ENCODE measurements around the gene ITIH1. TPM values are rescaled to one million over a fixed set of nuclear protein-coding genes. Genes with fewer than 3 reads are reported as not detected.
A peak's percentile ranks its signal among the peaks of the same experiment; 100 is the strongest.

ITIH1 gene
- total and polyA plus RNA-seq, 2 donors (not counting 3 experiments of a cell fraction or from before 2014, with no cell fraction given): not detected

DNA sequence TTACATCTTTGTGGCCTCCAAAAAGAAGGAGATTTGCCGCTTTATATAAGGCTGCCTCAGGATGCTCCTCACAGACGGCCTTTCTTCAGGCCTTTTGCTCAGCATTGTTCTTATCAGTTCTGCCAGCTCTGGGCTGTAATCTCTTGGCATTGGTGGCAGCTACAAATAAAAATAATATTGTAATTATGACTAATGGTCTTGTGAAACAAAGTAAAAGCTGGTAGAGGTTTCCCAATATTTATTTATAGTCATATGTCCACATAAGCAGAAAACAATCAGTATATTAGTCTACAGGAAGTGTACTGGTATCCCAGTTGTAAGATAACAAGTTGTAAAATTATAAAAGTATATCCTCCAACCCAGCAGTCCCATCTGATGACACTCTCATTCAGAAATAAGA, 13.9 kb upstream of the ITIH1 start:
- peak; percentile 83 for DNase-seq (ENCODE audit: low read depth, low spot score)
- Histone ChIP-seq H3K36me3 (ENCODE audit: control insufficient read depth in 2 of 2, extremely low read depth in 1 of 2, insufficient read depth in 2 of 2, low read length in 2 of 2) (peaks cover 8 to 17% of the 10 kb centered on the region in 2 experiments), H3K9ac (replicated peaks; ENCODE audit: extremely low read depth, insufficient read depth, low read length) (peak overlapping the region; percentile 39), H3K4me1 (ENCODE audit: control insufficient read depth, extremely low read depth, insufficient read depth, low read length) (peaks cover 10% of the 10 kb centered on the region), H3K27ac (ENCODE audit: insufficient read depth, low read depth, low read length) (peak overlapping the region; percentile 70), H3K79me2 (ENCODE audit: control insufficient read depth, insufficient read depth, low read length) (peaks cover 2% of the 10 kb centered on the region), H3K27me3 (ENCODE audit: control insufficient read depth in 2 of 2, insufficient read depth in 2 of 2, low read length in 2 of 2) (no peaks in the 10 kb centered on the region), H3K4me2 (ENCODE audit: insufficient read depth, low read length) (peak overlapping the region; percentile 28), H4K20me1 (replicated peaks; ENCODE audit: control insufficient read depth, extremely low read depth, insufficient read depth, low read length) (no peaks in the 10 kb centered on the region), H2AFZ (ENCODE audit: low read depth, low read length) (no peak overlapping the region), H3K9me1 (replicated peaks; ENCODE audit: control insufficient read depth, extremely low read depth, insufficient read depth, low read length) (no peaks in the 10 kb centered on the region), H3K9me3 (replicated peaks; ENCODE audit: control insufficient read depth, insufficient read depth, low read length) (no peaks in the 10 kb centered on the region), H3K4me3 (replicated peaks in 1 of 3; ENCODE audit: insufficient read depth in 1 of 3, low read depth in 1 of 3, low read length in 3 of 3) (no peak overlapping the region)
- ChIA-PET CTCF (interaction anchor here (0.8 to 1.0 kb wide), 2 partner anchors 20 to 22 kb away, joined by 3 to 4 read pairs; no protein-coding TSS in a partner anchor), POLR2A (no interaction called here)
- BruUV-seq (replicated peaks): no TSS peak
- TF ChIP-seq EZH2 (IDR thresholded peaks at IDR 0.05; ENCODE audit: borderline replicate concordance, low read depth, low read length, severe bottlenecking): no peak
- no peak for TF ChIP-seq MYC (IDR thresholded peaks at IDR 0.05; ENCODE audit: low read depth, low read length)
- peak; percentile 44 for TF ChIP-seq FOS (IDR thresholded peaks at IDR 0.05; ENCODE audit: borderline replicate concordance, insufficient read depth, low read length)
- peak; percentile 51 for TF ChIP-seq JUN (IDR thresholded peaks at IDR 0.05; ENCODE audit: borderline replicate concordance, insufficient read depth, insufficient read length, low read depth)
- TF ChIP-seq, protein P1, sequence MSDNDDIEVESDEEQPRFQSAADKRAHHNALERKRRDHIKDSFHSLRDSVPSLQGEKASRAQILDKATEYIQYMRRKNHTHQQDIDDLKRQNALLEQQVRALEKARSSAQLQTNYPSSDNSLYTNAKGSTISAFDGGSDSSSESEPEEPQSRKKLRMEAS (IDR thresholded peaks at IDR 0.05; ENCODE audit: insufficient read depth, insufficient read length): no peak
- no peak for TF ChIP-seq POLR2A (IDR thresholded peaks at IDR 0.05; ENCODE audit: low read depth, low read length)
- TF ChIP-seq GATA2 (IDR thresholded peaks at IDR 0.05; ENCODE audit: insufficient read depth, insufficient read length, low read depth, low read length): peak; percentile 88
- TF ChIP-seq, protein P2, sequence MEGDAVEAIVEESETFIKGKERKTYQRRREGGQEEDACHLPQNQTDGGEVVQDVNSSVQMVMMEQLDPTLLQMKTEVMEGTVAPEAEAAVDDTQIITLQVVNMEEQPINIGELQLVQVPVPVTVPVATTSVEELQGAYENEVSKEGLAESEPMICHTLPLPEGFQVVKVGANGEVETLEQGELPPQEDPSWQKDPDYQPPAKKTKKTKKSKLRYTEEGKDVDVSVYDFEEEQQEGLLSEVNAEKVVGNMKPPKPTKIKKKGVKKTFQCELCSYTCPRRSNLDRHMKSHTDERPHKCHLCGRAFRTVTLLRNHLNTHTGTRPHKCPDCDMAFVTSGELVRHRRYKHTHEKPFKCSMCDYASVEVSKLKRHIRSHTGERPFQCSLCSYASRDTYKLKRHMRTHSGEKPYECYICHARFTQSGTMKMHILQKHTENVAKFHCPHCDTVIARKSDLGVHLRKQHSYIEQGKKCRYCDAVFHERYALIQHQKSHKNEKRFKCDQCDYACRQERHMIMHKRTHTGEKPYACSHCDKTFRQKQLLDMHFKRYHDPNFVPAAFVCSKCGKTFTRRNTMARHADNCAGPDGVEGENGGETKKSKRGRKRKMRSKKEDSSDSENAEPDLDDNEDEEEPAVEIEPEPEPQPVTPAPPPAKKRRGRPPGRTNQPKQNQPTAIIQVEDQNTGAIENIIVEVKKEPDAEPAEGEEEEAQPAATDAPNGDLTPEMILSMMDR (IDR thresholded peaks at IDR 0.05; ENCODE audit: extremely low read depth in 1 of 2, insufficient read depth in 1 of 2, low read depth in 1 of 2, low read length in 2 of 2): no peak
- TF ChIP-seq POLR2AphosphoS5 (IDR thresholded peaks at IDR 0.05; ENCODE audit: insufficient read depth, low read depth, low read length): no peak
- peak; percentile 35 for FAIRE-seq
- intact Hi-C loops (cut with micrococcal nuclease) (no loop called here), dilution Hi-C loops (cut with MboI; ENCODE audit: extremely low pct_ligation_motif_present, low sequenced_read_pairs) (no loop called here)

Measured in endothelial cell of umbilical vein (primary cell).